Memory B cell (primary cell): ENCODE data around the gene TSPAN18.

ENCODE experiments used
- ATAC-seq: fragments of 150-1000 bp; cut with Tn5 transposase; 2 replicates; pipeline ENCODE4 v1.10.0; 2021; ENCODE audit warnings: low read depth, mild to moderate bottlenecking, moderate library complexity
- DNase-seq, 2 donors: peaks; one replicate each; pipeline ENCODE4 v3.0.0; 2022; ENCODE audit warnings: low spot score in 2 of 2
- H3K27ac Mint-ChIP-seq: one replicate; pipeline ENCODE4 v1.8.0; 2022; ENCODE audit warnings: mild to moderate bottlenecking, moderate library complexity, mixed read lengths
- H3K27me3 Mint-ChIP-seq: one replicate; pipeline ENCODE4 v1.8.0; 2022; ENCODE audit warnings: mixed read lengths
- H3K36me3 Mint-ChIP-seq: one replicate; pipeline ENCODE4 v1.8.0; 2022; ENCODE audit warnings: mild to moderate bottlenecking, mixed read lengths
- H3K4me1 Mint-ChIP-seq: one replicate; pipeline ENCODE4 v1.8.0; 2022; ENCODE audit warnings: mixed read lengths
- H3K4me3 Mint-ChIP-seq: one replicate; pipeline ENCODE4 v1.8.0; 2022; ENCODE audit warnings: mild to moderate bottlenecking, moderate library complexity, mixed read lengths
- H3K9me3 Mint-ChIP-seq: one replicate; pipeline ENCODE4 v1.8.0; 2022; ENCODE audit warnings: mixed read lengths

TSPAN18 gene

GRCh38 chr11:44840085-44840478, 113.3 kb downstream of the TSPAN18 start:
- Mint-ChIP-seq H3K27ac (no peak overlapping the region), H3K4me3 (no peak overlapping the region), H3K9me3 (peaks cover 12% of the 10 kb centered on the region), H3K4me1 (no peaks in the 10 kb centered on the region), H3K36me3 (peaks cover 5% of the 10 kb centered on the region), H3K27me3 (peaks cover 9% of the 10 kb centered on the region)
- DNase-seq, result no peak
- ATAC-seq, result no peak

- Mint-ChIP-seq H3K4me3 (no peak overlapping the region), H3K36me3 (peaks cover 5% of the 10 kb centered on the region), H3K27me3 (peaks cover 12% of the 10 kb centered on the region), H3K4me1 (no peaks in the 10 kb centered on the region), H3K9me3 (peaks cover 14% of the 10 kb centered on the region), H3K27ac (no peak overlapping the region)
- ATAC-seq (no peak), DNase-seq (no peak)
Observed at GRCh38 chr11:44840521-44841251, 113.9 kb downstream of the TSPAN18 start.

GRCh38 chr11:44842220-44842619, 115.5 kb downstream of the TSPAN18 start:
- Mint-ChIP-seq H3K4me3 (no peak overlapping the region), H3K27me3 (peaks cover 14% of the 10 kb centered on the region), H3K9me3 (peaks cover 18% of the 10 kb centered on the region), H3K27ac (no peak overlapping the region), H3K4me1 (no peaks in the 10 kb centered on the region), H3K36me3 (peaks cover 9% of the 10 kb centered on the region)
- ATAC-seq (no peak), DNase-seq (no peak)

GRCh38 chr11:44846852-44847251, 120.1 kb downstream of the TSPAN18 start:
- H3K27ac Mint-ChIP-seq, result no peak overlapping the region
- peaks cover 9% of the 10 kb centered on the region for H3K36me3 Mint-ChIP-seq
- DNase-seq, result no peak

GRCh38 chr11:44847316-44847715, 120.6 kb downstream of the TSPAN18 start:
- ATAC-seq (no peak), DNase-seq (no peak)
- no peak overlapping the region for H3K4me3 Mint-ChIP-seq
- no peak overlapping the region for H3K27ac Mint-ChIP-seq
- H3K27me3 Mint-ChIP-seq, result peaks cover 6% of the 10 kb centered on the region
- no peaks in the 10 kb centered on the region for H3K4me1 Mint-ChIP-seq
- H3K36me3 Mint-ChIP-seq, result peaks cover 9% of the 10 kb centered on the region
- H3K9me3 Mint-ChIP-seq, result peaks cover 15% of the 10 kb centered on the region

More at GRCh38 chr11:44846852-44847251, 120.1 kb downstream of the TSPAN18 start:
- no peak for ATAC-seq
- peaks cover 15% of the 10 kb centered on the region for H3K9me3 Mint-ChIP-seq
- H3K4me1 Mint-ChIP-seq, result no peaks in the 10 kb centered on the region
- peaks cover 6% of the 10 kb centered on the region for H3K27me3 Mint-ChIP-seq
- no peak overlapping the region for H3K4me3 Mint-ChIP-seq

GRCh38 chr11:44848203-44848962, 121.6 kb downstream of the TSPAN18 start:
- H3K9me3 Mint-ChIP-seq, result peaks cover 10% of the 10 kb centered on the region
- H3K27ac Mint-ChIP-seq, result no peak overlapping the region
- no peak for DNase-seq
- no peaks in the 10 kb centered on the region for H3K4me1 Mint-ChIP-seq
- peaks cover 6% of the 10 kb centered on the region for H3K27me3 Mint-ChIP-seq
- H3K36me3 Mint-ChIP-seq, result peaks cover 6% of the 10 kb centered on the region
- H3K4me3 Mint-ChIP-seq, result no peak overlapping the region
- no peak for ATAC-seq

- DNase-seq, result no peak
- ATAC-seq, result no peak
- Mint-ChIP-seq H3K36me3 (peaks cover 6% of the 10 kb centered on the region), H3K4me1 (no peaks in the 10 kb centered on the region), H3K9me3 (peaks cover 9% of the 10 kb centered on the region), H3K4me3 (no peak overlapping the region), H3K27ac (no peak overlapping the region), H3K27me3 (peaks cover 6% of the 10 kb centered on the region)
Observed at GRCh38 chr11:44848963-44849350, 122.2 kb downstream of the TSPAN18 start.

GRCh38 chr11:44849424-44849823, 122.7 kb downstream of the TSPAN18 start:
- Mint-ChIP-seq H3K4me3 (no peak overlapping the region), H3K27ac (no peak overlapping the region), H3K4me1 (no peaks in the 10 kb centered on the region), H3K27me3 (peaks cover 6% of the 10 kb centered on the region), H3K9me3 (peaks cover 9% of the 10 kb centered on the region), H3K36me3 (peaks cover 6% of the 10 kb centered on the region)
- no peak for ATAC-seq
- DNase-seq, result no peak

- Mint-ChIP-seq H3K36me3 (peaks cover 4% of the 10 kb centered on the region), H3K27me3 (peaks cover 6% of the 10 kb centered on the region), H3K4me1 (no peaks in the 10 kb centered on the region)
Observed at GRCh38 chr11:44849922-44850321, 123.2 kb downstream of the TSPAN18 start.

GRCh38 chr11:44851496-44851895, 124.7 kb downstream of the TSPAN18 start:
- no peaks in the 10 kb centered on the region for H3K4me1 Mint-ChIP-seq
- peaks cover 4% of the 10 kb centered on the region for H3K36me3 Mint-ChIP-seq
- peaks cover 4% of the 10 kb centered on the region for H3K9me3 Mint-ChIP-seq
- H3K27ac Mint-ChIP-seq, result no peak overlapping the region
- no peak overlapping the region for H3K4me3 Mint-ChIP-seq
- ATAC-seq, result no peak
- peaks cover 4% of the 10 kb centered on the region for H3K27me3 Mint-ChIP-seq
- DNase-seq, result no peak

More at GRCh38 chr11:44849922-44850321, 123.2 kb downstream of the TSPAN18 start:
- H3K9me3 Mint-ChIP-seq, result peaks cover 6% of the 10 kb centered on the region
- H3K4me3 Mint-ChIP-seq, result no peak overlapping the region
- no peak for DNase-seq
- no peak for ATAC-seq
- H3K27ac Mint-ChIP-seq, result no peak overlapping the region

- Mint-ChIP-seq H3K4me3 (no peak overlapping the region), H3K4me1 (no peaks in the 10 kb centered on the region), H3K27ac (no peak overlapping the region), H3K36me3 (no peaks in the 10 kb centered on the region), H3K27me3 (peaks cover 2% of the 10 kb centered on the region), H3K9me3 (no peaks in the 10 kb centered on the region)
- no peak for ATAC-seq
- DNase-seq, result no peak
Observed at GRCh38 chr11:44852159-44852747, 125.5 kb downstream of the TSPAN18 start.

GRCh38 chr11:44852952-44853351, 126.2 kb downstream of the TSPAN18 start:
- Mint-ChIP-seq H3K4me1 (no peaks in the 10 kb centered on the region), H3K36me3 (no peaks in the 10 kb centered on the region), H3K27ac (no peak overlapping the region), H3K9me3 (no peaks in the 10 kb centered on the region), H3K27me3 (peaks cover 4% of the 10 kb centered on the region), H3K4me3 (no peak overlapping the region)
- DNase-seq (no peak), ATAC-seq (no peak)

GRCh38 chr11:44853666-44854065, 126.9 kb downstream of the TSPAN18 start:
- Mint-ChIP-seq H3K4me3 (no peak overlapping the region), H3K4me1 (no peaks in the 10 kb centered on the region), H3K27me3 (peaks cover 6% of the 10 kb centered on the region), H3K27ac (no peak overlapping the region), H3K9me3 (no peaks in the 10 kb centered on the region), H3K36me3 (no peaks in the 10 kb centered on the region)
- DNase-seq (no peak), ATAC-seq (no peak)

- DNase-seq, result no peak
- Mint-ChIP-seq H3K4me3 (no peak overlapping the region), H3K27ac (no peak overlapping the region), H3K36me3 (no peaks in the 10 kb centered on the region), H3K27me3 (peaks cover 5% of the 10 kb centered on the region), H3K4me1 (no peaks in the 10 kb centered on the region), H3K9me3 (no peaks in the 10 kb centered on the region)
- ATAC-seq, result no peak
Observed at GRCh38 chr11:44854086-44854485, 127.3 kb downstream of the TSPAN18 start.
